Measurements from ENCODE around the gene MFGE8.

Gene MFGE8

GRCh38 chr15:88866295-88866881 is 46.8 kb downstream of the MFGE8 start:
- no peak for DNase-seq

DNA sequence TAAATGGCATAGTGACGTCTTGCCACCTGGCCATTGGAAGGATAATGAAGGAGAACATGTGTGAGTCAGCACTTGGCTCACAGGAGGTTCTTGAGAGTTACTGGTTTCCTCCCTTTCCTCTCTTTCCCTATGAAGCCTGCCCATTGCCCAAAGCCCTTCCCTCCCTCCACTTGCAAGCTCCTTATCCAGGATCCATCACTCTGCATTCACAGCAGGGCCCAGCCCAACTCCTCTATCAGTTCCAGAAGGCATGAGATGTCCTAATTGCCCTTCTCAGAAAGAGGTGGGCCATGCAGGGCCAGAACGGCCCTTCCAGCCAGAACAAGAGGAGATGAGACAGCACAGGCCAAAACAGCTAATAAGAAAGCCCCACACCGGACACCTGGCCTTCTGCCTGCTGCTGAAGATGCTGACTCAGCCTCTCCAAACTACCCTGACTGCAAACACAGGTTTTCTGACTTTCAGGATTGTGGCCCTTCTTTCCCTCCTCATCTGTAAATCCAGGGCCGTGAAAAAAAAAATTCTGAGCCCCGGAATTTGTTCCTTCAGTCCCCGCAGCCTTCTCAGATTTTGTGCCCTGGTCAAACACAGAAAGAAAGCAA is 47.6 kb downstream of the MFGE8 start:
- no peak for DNase-seq

- no peak for DNase-seq
Measured at GRCh38 chr15:88864861-88865497, 48.2 kb downstream of the MFGE8 start.

DNA sequence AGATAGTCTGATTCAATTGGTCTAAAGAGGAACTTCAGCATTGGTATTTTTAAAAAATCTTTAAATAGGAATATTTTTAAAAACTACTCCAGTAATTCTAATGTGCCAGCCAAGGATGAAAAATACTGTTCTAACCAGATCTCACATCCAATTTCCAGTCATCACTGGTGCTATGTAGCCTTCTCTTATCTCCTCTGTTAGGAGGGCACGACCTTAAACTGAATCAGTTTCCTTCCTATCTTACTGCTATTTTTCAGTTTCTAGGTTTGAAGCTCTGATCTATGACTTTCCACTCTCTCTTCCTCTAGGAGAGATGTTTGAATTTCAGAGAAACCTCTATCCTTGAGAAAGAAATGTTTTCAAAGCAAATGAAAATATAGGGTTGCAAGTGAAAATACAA is 49.8 kb downstream of the MFGE8 start:
- DNase-seq: no peak

DNA sequence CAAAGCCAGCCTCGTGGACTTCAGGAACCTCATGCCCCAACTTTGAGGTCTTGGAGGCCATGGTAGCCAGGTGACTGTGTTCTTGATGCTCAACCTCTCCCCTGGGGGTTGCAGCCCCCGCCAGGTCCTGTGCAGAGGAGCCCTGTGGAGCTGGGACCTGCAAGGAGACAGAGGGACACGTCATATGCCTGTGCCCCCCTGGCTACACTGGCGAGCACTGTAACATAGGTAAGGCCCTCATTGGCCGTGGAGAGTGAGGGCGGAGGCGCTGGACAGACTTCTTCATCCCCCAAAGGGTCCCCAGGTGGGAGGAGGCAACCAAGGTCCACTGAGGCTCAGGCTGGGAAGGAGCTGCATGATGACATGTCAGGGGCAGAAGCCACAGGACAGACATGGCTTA is 53.0 kb downstream of the MFGE8 start:
- no peak for DNase-seq

- DNase-seq: no peak
Measured at GRCh38 chr15:88859550-88859949, 53.6 kb downstream of the MFGE8 start.

DNA sequence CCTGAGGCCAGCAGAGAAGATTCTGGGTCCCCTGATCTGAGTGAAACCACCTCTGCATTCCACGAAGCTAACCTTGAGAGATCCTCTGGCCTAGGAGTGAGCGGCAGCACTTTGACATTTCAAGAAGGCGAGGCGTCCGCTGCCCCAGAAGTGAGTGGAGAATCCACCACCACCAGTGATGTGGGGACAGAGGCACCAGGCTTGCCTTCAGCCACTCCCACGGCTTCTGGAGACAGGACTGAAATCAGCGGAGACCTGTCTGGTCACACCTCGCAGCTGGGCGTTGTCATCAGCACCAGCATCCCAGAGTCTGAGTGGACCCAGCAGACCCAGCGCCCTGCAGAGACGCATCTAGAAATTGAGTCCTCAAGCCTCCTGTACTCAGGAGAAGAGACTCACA is 54.2 kb downstream of the MFGE8 start:
- no peak for DNase-seq

- DNase-seq: no peak
Measured at GRCh38 chr15:88852476-88852875, 60.7 kb downstream of the MFGE8 start.

DNA sequence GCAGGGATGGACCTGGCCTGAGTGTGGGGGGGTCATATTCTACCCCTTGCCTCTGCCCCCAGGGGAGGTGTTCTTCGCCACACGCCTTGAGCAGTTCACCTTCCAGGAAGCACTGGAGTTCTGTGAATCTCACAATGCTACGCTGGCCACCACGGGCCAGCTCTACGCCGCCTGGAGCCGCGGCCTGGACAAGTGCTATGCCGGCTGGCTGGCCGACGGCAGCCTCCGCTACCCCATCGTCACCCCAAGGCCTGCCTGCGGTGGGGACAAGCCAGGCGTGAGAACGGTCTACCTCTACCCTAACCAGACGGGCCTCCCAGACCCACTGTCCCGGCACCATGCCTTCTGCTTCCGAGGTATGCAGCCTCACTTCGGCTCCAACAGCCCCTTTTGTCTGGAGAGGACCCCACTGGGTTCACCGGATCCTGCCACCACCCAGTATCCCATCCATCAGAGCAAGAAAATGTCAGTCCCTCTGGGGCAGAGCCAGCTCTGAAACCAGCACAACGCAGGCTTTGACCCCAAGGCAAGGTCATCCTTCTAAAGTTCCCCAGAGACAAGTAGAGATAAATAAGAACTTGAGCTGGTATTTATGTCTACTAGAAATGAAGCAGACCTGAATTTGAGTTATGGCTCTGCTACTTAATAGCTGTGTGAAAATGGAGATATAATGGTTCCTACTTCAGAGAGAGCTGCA is 63.7 kb downstream of the MFGE8 start:
- DNase-seq: no peak

All from NCI-H526 (cell line).